Mammary epithelial cell (primary cell): Measurements from ENCODE around the gene IDUA.

Experiments used
- CTCF ChIP-seq, 2 donors: IDR thresholded peaks in 1 of 2; conservative IDR thresholded peaks in 1 of 2; 2 replicates each; pipeline ENCODE4 v1.5.1; 2011 to 2012; ENCODE audit warnings: inconsistent platforms in 2 of 2, low read length in 2 of 2, mild to moderate bottlenecking in 2 of 2, control low read depth in 1 of 2, low read depth in 1 of 2; ENCODE audit not compliant: insufficient read depth in 1 of 2; ENCODE audit errors: extremely low read depth in 1 of 2
- EZH2 ChIP-seq: IDR thresholded peaks from 2 replicates; pipeline ENCODE4 v1.6.1; 2012; ENCODE audit warnings: low read length, inconsistent platforms, borderline replicate concordance

- TF ChIP-seq CTCF (conservative IDR thresholded peaks at IDR 0.05 in 1 of 2, IDR thresholded peaks at IDR 0.05 in 1 of 2; ENCODE audit: extremely low read depth in 1 of 2, insufficient read depth in 1 of 2, low read depth in 1 of 2, low read length in 2 of 2) = no peak
- no peak for TF ChIP-seq EZH2
Measured at GRCh38 chr4:1052231-1052671, 65.4 kb downstream of the IDUA start.
